Breast epithelium (tissue), 3 donors: Measurements from ENCODE around the gene MET.
"Not testable (repeated sequence)": the region's sequence is repeated elsewhere in the genome, so short reads cannot be mapped to it uniquely, and the experiment has no call there.

Experiments
- POLR2A ChIP-seq: fragments of 450-650 bp; IDR thresholded peaks from one replicate; pipeline ENCODE4 v1.6.1; 2016; ENCODE audit warnings: antibody characterized with exemption, mild to moderate bottlenecking, moderate library complexity
- POLR2AphosphoS5 ChIP-seq, 3 donors: sonication (generic); formaldehyde crosslinking; IDR thresholded peaks; one replicate each; pipeline ENCODE4 v1.6.1; 2017; ENCODE audit warnings: antibody characterized with exemption in 3 of 3
- TF ChIP-seq, protein P1 (sequence below), 3 donors: fragments of 450-650 bp; IDR thresholded peaks; one replicate each; pipeline ENCODE4 v1.5.1; 2016 to 2017; ENCODE audit warnings: antibody characterized with exemption in 3 of 3, mild to moderate bottlenecking in 3 of 3, moderate library complexity in 3 of 3

DNA sequence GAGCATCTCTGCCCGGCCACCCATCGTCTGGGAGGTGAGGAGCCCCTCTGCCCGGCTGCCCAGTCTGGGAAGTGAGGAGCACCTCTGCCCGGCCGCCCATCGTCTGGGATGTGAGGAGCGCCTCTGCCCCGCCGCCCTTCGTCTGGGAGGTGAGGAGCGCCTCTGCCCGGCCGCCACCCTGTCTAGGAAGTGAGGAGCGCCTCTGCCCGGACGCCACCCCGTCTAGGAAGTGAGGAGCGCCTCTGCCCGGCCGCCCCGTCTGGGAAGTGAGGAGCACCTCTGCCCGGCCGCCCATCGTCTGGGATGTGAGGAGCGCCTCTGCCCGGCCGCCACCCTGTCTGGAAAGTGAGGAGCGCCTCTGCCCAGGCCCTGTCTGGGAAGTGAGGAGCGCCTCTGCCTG, 33.4 kb upstream of the MET start:
- TF ChIP-seq, protein P1, sequence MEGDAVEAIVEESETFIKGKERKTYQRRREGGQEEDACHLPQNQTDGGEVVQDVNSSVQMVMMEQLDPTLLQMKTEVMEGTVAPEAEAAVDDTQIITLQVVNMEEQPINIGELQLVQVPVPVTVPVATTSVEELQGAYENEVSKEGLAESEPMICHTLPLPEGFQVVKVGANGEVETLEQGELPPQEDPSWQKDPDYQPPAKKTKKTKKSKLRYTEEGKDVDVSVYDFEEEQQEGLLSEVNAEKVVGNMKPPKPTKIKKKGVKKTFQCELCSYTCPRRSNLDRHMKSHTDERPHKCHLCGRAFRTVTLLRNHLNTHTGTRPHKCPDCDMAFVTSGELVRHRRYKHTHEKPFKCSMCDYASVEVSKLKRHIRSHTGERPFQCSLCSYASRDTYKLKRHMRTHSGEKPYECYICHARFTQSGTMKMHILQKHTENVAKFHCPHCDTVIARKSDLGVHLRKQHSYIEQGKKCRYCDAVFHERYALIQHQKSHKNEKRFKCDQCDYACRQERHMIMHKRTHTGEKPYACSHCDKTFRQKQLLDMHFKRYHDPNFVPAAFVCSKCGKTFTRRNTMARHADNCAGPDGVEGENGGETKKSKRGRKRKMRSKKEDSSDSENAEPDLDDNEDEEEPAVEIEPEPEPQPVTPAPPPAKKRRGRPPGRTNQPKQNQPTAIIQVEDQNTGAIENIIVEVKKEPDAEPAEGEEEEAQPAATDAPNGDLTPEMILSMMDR (IDR thresholded peaks at IDR 0.05), result not testable (repeated sequence)
- not testable (repeated sequence) for TF ChIP-seq POLR2A; POLR2AphosphoS5 (IDR thresholded peaks at IDR 0.05)
